Lower leg skin (tissue), 4 donors: ENCODE data around the gene IRX4. TPM values are rescaled to one million over a fixed set of nuclear protein-coding genes. Genes with fewer than 3 reads are reported as not detected.
A peak's percentile ranks its signal among the peaks of the same experiment; 100 is the strongest.

Experiments
- DNase-seq, 2 donors: peaks; one replicate each; pipeline ENCODE4 v3.0.0-alpha.2; 2019; ENCODE audit warnings: low spot score in 2 of 2
- H3K4me3 ChIP-seq: fragments of 200-600 bp; sonication (generic); 2 replicates; pipeline ENCODE4 v1.5.1; 2017; ENCODE audit warnings: mild to moderate bottlenecking, low read depth; ENCODE audit not compliant: poor library complexity, severe bottlenecking
- CTCF ChIP-seq, 3 donors: fragments of 450-650 bp; IDR thresholded peaks; one replicate each; pipeline ENCODE4 v1.5.1; 2016; ENCODE audit warnings: antibody characterized with exemption in 3 of 3, mild to moderate bottlenecking in 3 of 3, moderate library complexity in 2 of 3
- POLR2A ChIP-seq, 2 donors: fragments of 450-650 bp; IDR thresholded peaks; one replicate each; pipeline ENCODE4 v1.6.1; 2016 to 2017; ENCODE audit warnings: antibody characterized with exemption in 2 of 2, mild to moderate bottlenecking in 1 of 2, moderate library complexity in 1 of 2
- WGBS, 2 donors: methylation state at CpG; one replicate each; pipeline ENCODE4 v1.1.5; 2018; 5-methylcytosine and 5-hydroxymethylcytosine counted together
- intact Hi-C: fragments of 100-400 bp; cut with DNase I; formaldehyde crosslinking; loops from one replicate; pipeline ENCODE4 v1.15.0; 2023; ENCODE audit warnings: low total_unique reads
- total RNA-seq, 4 donors: library from RNA; depleted of rRNA; stranded (reverse); fragments of >200 nt; gene quantifications; one replicate each; pipeline ENCODE4 v1.1.0, GENCODE V29; 2016

Gene IRX4
- total RNA-seq = 10 to 100 TPM; 32.5 to 58.3 (median 48.5) TPM

DNA sequence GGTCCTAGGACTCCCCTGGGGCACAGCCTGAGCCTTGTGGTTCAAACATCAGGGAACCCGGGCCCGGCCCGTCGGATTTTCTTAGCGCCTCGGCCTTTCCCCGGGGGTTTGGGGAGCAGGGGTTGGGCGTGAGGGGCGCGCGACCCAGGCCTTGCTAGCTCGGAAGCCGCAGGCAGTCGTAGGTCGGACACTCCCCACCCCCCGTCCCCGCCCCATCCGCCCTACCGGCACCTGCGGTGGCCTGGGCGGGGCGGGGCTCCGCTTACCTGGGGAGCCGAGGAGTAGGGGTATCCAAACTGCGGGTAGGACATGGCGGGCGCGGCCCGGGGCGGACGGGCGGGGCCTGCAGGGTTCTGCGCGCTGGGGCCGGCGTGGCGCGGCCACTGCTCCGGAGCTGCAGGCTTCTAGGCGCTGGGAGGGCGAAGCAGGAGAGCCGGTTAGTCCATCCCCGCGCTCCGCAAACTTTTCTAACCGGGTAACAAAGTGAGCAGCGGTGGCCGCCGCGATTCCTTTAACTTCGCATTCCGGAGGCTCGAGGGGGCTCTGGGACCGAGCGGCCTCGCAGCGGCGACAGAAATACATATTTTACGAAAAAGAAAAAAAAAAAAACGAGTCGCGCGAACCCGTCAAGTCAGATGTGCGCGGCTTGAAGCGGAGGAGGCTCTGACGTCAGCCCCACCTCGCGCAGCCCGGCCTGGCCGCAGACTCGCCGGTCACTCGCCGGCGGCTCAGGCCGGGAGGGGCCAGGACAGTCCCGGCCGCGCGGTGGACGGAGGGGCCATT lies at the start of gene IRX4:
Gene IRX4, minus strand, starts transcription at position 589 of the 783 bp plus-strand sequence. Its CDS starts 278 bp downstream, at position 311.
- DNase-seq = no peak
- H3K4me3 ChIP-seq = peak within 1 kb of the TSS; percentile 2
- TF ChIP-seq CTCF (IDR thresholded peaks at IDR 0.05) = no peak
- no peak for TF ChIP-seq POLR2A (IDR thresholded peaks at IDR 0.05)
- 2 to 3% methylated on average over 55 to 61 of the region's 83 CpGs for WGBS, 2 donors
- intact Hi-C loops = loop anchor here (10.0 kb wide), 1 partner anchor 132 kb away; no protein-coding TSS in a partner anchor

DNA sequence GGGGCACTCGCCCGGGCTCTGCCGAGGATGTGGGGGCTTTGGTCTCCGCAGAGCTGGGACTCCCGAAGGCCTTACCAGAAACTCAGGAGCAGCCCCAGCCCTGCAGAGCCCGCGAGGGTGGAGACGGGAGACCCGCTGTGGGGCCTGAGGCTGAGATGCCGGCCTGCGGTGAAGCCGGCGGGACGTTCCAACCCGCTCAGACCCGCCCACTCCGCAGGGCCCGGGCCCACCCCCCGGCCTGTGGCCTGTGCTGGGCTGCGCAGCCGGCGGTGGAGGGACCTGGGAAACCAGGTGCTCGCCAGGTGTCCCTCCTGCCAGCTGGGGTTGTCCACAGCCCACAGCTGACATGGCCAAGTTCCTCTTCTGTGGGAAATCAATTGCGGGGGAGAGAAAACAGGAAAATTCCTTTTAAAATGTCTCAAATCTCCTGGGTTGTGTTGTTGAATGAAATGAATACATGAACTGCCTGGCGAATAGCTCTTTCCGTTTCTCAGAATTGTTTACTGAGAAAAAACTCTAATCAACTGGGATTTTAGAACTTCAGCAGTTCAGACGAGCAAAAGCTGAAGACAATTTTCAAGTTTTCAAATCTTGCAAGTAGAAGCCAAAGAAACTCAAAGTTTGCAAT lies 49.0 kb upstream of the IRX4 start:
- peak in 1 of 2 donors; percentile 87 for DNase-seq
- intact Hi-C loops = no loop called here
- WGBS, 2 donors = 8 to 18% methylated on average over 10 to 15 of the region's 27 CpGs
- TF ChIP-seq CTCF (IDR thresholded peaks at IDR 0.05) = no peak
- no peak for TF ChIP-seq POLR2A (IDR thresholded peaks at IDR 0.05)
- peak overlapping the region; percentile 4 for H3K4me3 ChIP-seq

- TF ChIP-seq CTCF (IDR thresholded peaks at IDR 0.05) (no peak), POLR2A (IDR thresholded peaks at IDR 0.05) (no peak)
- peak overlapping the region; percentile 4 for H3K4me3 ChIP-seq
- intact Hi-C loops = no loop called here
- DNase-seq = peak in 1 of 2 donors; percentile 86
- 0% methylated on average over 21 to 33 of the region's 66 CpGs for WGBS, 2 donors
These were observed 48.3 kb upstream of the IRX4 start for GRCh38 chr5:1930880-1931603.

GRCh38 chr5:1930501-1930879 lies 47.8 kb upstream of the IRX4 start:
- TF ChIP-seq CTCF (IDR thresholded peaks at IDR 0.05) (no peak), POLR2A (IDR thresholded peaks at IDR 0.05) (no peak)
- H3K4me3 ChIP-seq = peak overlapping the region; percentile 4
- 1 to 21% methylated on average over 4 to 12 of the region's 27 CpGs for WGBS, 2 donors
- DNase-seq = peak in 1 of 2 donors; percentile 82
- intact Hi-C loops = no loop called here

DNA sequence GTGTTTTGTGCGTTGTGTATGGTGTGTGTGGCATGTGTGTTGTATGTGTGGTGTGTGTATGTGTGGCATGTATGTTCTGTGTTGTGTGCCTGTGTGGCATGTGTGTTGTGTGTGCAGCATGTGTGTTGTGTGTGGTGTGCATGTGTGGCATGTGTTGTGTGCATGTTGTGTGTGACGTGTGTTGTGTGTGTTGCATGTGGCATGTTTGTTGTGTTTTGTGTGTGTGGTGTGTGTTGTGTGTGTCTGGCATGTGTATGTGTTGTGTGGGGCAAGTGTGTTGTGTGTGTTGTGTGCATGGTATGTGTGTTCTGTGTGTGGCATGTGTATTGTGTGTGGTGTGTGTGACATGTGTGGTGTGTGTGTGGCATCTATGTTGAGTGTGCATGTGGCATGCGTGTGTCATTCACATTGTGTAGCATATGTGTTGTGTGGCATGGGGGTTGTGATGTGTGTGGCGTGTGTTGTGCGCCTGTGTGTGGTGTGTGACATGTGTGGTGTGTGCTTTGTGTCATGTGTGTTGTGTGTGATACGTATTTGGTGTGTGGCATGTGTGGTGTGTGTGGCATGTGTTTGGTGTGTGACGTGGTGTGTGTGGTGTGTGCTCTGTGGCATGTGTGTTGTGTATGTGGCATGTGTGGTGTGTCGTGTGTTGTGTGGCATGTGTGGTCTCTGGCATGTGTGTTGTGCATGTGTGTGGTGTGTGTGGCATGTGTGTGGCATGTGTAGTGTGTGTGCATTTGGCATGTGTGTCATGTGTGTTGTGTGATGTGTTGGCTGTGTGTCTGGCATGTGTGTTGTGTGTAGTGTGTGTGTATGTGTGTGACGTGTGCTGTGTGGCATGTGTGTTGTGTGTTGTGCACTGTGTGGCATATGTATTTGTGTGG lies 46.6 kb upstream of the IRX4 start:
- TF ChIP-seq CTCF (IDR thresholded peaks at IDR 0.05) = peak in 1 of 3 donors; percentile 6
- no peak for TF ChIP-seq POLR2A (IDR thresholded peaks at IDR 0.05)
- peak in 1 of 2 donors; percentile 17 for DNase-seq
- WGBS, 2 donors = 80 to 83% methylated on average over 9 of the region's 9 CpGs
- intact Hi-C loops = no loop called here
- no peak overlapping the region for H3K4me3 ChIP-seq
